ENCODE results near the gene DSG3. TPM values are rescaled to one million over a fixed set of nuclear protein-coding genes. Genes with fewer than 3 reads are reported as not detected.

The DSG3 gene
- total RNA-seq, 1 donor from 2014 or later: 0.12 TPM

GRCh38 chr18:31487246-31488015, 39.9 kb downstream of the DSG3 start:
- no peak for ATAC-seq
- Histone ChIP-seq H3K4me1 (no peaks in the 10 kb centered on the region), H3K4me3 (no peak overlapping the region), H3K27ac (no peak overlapping the region), H3K27me3 (no peaks in the 10 kb centered on the region), H3K36me3 (no peaks in the 10 kb centered on the region), H3K9me3 (no peaks in the 10 kb centered on the region)
- intact Hi-C loops (cut with DNase I): no loop called here
- no peak for DNase-seq
- no peak for TF ChIP-seq CTCF (IDR thresholded peaks at IDR 0.05)

- no peaks in the 10 kb centered on the region for H3K27me3 ChIP-seq
- H3K4me3 ChIP-seq: no peak overlapping the region
- TF ChIP-seq CTCF (IDR thresholded peaks at IDR 0.05): no peak
- no peak for DNase-seq
- no peaks in the 10 kb centered on the region for H3K4me1 ChIP-seq
- H3K36me3 ChIP-seq: no peaks in the 10 kb centered on the region
- no peak for ATAC-seq
- H3K9me3 ChIP-seq: no peaks in the 10 kb centered on the region
- intact Hi-C loops (cut with DNase I): no loop called here
- H3K27ac ChIP-seq: no peak overlapping the region
These were observed 41.8 kb downstream of the DSG3 start for GRCh38 chr18:31489311-31489710.

- Histone ChIP-seq H3K4me3 (no peak overlapping the region), H3K36me3 (no peaks in the 10 kb centered on the region), H3K27ac (no peak overlapping the region), H3K9me3 (no peaks in the 10 kb centered on the region), H3K27me3 (no peaks in the 10 kb centered on the region), H3K4me1 (no peaks in the 10 kb centered on the region)
- DNase-seq (no peak), ATAC-seq (no peak)
- no peak for TF ChIP-seq CTCF (IDR thresholded peaks at IDR 0.05)
- intact Hi-C loops (cut with DNase I): no loop called here
These were observed 42.8 kb downstream of the DSG3 start for GRCh38 chr18:31490387-31490786.

GRCh38 chr18:31490833-31491232, 43.3 kb downstream of the DSG3 start:
- TF ChIP-seq CTCF (IDR thresholded peaks at IDR 0.05): no peak
- no peak for ATAC-seq
- Histone ChIP-seq H3K4me3 (no peak overlapping the region), H3K36me3 (no peaks in the 10 kb centered on the region), H3K27me3 (no peaks in the 10 kb centered on the region), H3K27ac (no peak overlapping the region), H3K9me3 (no peaks in the 10 kb centered on the region), H3K4me1 (no peaks in the 10 kb centered on the region)
- DNase-seq: no peak
- intact Hi-C loops (cut with DNase I): no loop called here

GRCh38 chr18:31491586-31491985, 44.0 kb downstream of the DSG3 start:
- H3K36me3 ChIP-seq: no peaks in the 10 kb centered on the region
- TF ChIP-seq CTCF (IDR thresholded peaks at IDR 0.05): no peak
- no peaks in the 10 kb centered on the region for H3K4me1 ChIP-seq
- ATAC-seq (no peak), DNase-seq (no peak)
- no peaks in the 10 kb centered on the region for H3K9me3 ChIP-seq
- H3K4me3 ChIP-seq: no peak overlapping the region
- no peaks in the 10 kb centered on the region for H3K27me3 ChIP-seq
- H3K27ac ChIP-seq: no peak overlapping the region
- intact Hi-C loops (cut with DNase I): no loop called here

- intact Hi-C loops (cut with DNase I): no loop called here
- Histone ChIP-seq H3K36me3 (no peaks in the 10 kb centered on the region), H3K9me3 (no peaks in the 10 kb centered on the region), H3K4me1 (no peaks in the 10 kb centered on the region), H3K27ac (no peak overlapping the region), H3K4me3 (no peak overlapping the region), H3K27me3 (peaks cover 4% of the 10 kb centered on the region)
- DNase-seq: no peak
- ATAC-seq: no peak
- TF ChIP-seq CTCF (IDR thresholded peaks at IDR 0.05): no peak
These were observed 45.1 kb downstream of the DSG3 start for GRCh38 chr18:31492671-31493070.
